NT2/D1 (cell line): ENCODE results near the gene PDE3A.

Source experiments
- DNase-seq: peaks from one replicate; pipeline ENCODE4 v3.0.0-alpha.2; 2011; ENCODE audit warnings: low read depth, low spot score
- H3K27me3 ChIP-seq: 2 replicates; pipeline ENCODE4 v1.6.0; 2011; ENCODE audit warnings: mild to moderate bottlenecking; ENCODE audit not compliant: insufficient read length, insufficient read depth
- H3K36me3 ChIP-seq: 2 replicates; pipeline ENCODE4 v1.6.1; 2011; ENCODE audit warnings: mild to moderate bottlenecking, low read length, mixed read lengths; ENCODE audit not compliant: insufficient read depth, insufficient read length
- H3K4me1 ChIP-seq: 2 replicates; pipeline ENCODE4 v1.5.1; 2011; ENCODE audit not compliant: insufficient read depth, insufficient read length
- H3K4me3 ChIP-seq: 2 replicates; pipeline ENCODE4 v1.5.1; 2011; ENCODE audit warnings: low read depth; ENCODE audit not compliant: insufficient read length
- H3K9ac ChIP-seq: 2 replicates; pipeline ENCODE4 v1.6.0; 2011; ENCODE audit warnings: low read depth; ENCODE audit not compliant: insufficient read length
- H3K9me3 ChIP-seq: 2 replicates; pipeline ENCODE4 v1.5.1; 2011; ENCODE audit warnings: mild to moderate bottlenecking, low read length; ENCODE audit not compliant: insufficient read depth
- SUZ12 ChIP-seq: IDR thresholded peaks from 2 replicates; pipeline ENCODE4 v1.6.1; 2011; ENCODE audit not compliant: insufficient read length, insufficient read depth; ENCODE audit errors: extremely low read depth
- YY1 ChIP-seq: IDR thresholded peaks from 2 replicates; pipeline ENCODE4 v1.6.1; 2011; ENCODE audit not compliant: insufficient read length, insufficient read depth
- ZNF274 ChIP-seq: IDR thresholded peaks from 2 replicates; pipeline ENCODE4 v1.6.1; 2011; ENCODE audit warnings: mild to moderate bottlenecking, low read depth, low read length

PDE3A gene

DNA sequence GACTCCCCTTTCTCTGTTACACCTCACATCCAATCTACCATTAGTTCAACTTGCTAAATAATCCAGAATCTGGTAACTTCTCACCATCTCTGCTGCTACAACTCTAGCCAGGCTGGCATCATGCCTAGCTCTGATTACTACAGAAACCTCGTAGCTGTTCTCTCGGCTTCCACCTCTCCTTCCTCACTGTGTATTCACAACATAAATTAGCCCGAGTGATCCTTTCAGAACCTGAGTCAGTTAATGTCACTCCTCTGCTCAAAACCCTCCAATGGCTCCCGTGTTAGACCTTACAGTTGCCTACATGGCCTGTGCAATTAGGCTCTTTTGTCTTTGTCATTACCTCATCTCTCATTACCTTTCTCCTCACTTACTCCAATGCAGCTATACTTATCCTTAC, 139.4 kb downstream of the PDE3A start:
- DNase-seq, result no peak
- H3K27me3 ChIP-seq, result no peaks in the 10 kb centered on the region
- H3K4me1 ChIP-seq, result no peaks in the 10 kb centered on the region
- no peaks in the 10 kb centered on the region for H3K36me3 ChIP-seq
- H3K9ac ChIP-seq, result no peak overlapping the region
- TF ChIP-seq ZNF274 (no peak), SUZ12 (no peak), YY1 (no peak)
- H3K4me3 ChIP-seq, result no peak overlapping the region
- H3K9me3 ChIP-seq, result no peaks in the 10 kb centered on the region

DNA sequence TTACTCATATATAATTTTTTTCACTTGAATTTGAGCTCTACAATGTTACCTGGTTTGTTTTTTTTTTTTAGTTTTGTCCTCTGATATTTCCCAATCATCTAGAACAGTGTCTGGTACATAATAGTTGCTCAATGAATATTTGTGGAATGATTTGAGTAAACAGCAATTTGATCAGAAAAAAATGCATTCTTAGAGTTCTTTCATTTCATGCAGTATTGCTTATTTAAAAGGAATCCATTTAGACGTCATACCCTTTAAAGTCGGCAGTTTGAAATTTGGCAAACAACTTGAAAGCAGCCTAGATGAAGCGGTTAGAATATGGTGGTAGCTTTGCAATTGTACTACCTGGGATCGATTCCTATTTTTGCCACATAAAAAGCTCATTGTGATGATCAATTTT, 140.0 kb downstream of the PDE3A start:
- Histone ChIP-seq H3K4me3 (no peak overlapping the region), H3K9me3 (no peaks in the 10 kb centered on the region), H3K27me3 (no peaks in the 10 kb centered on the region), H3K4me1 (no peaks in the 10 kb centered on the region), H3K36me3 (no peaks in the 10 kb centered on the region), H3K9ac (no peak overlapping the region)
- TF ChIP-seq YY1 (no peak), SUZ12 (no peak), ZNF274 (no peak)
- DNase-seq, result no peak

DNA sequence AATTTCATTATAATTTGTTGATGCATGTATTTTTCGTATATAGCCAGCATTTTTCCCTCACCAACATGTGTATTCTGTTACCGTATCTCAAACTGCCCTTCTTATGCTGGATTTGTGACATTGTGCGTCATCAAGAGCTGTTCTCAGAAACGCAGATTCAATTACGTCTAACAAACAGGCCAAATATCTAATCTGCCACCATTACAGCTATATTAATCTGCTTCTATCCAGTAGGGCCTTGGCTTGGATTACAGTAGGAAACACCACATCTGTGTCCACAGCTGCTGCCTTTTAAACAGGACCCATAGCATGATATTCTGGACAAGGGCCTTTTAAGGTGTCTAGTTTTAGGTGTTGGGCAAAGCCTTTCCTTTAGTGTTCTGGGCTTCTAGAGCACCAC, 140.6 kb downstream of the PDE3A start:
- Histone ChIP-seq H3K36me3 (no peaks in the 10 kb centered on the region), H3K4me1 (no peaks in the 10 kb centered on the region), H3K4me3 (no peak overlapping the region), H3K9ac (no peak overlapping the region), H3K9me3 (no peaks in the 10 kb centered on the region), H3K27me3 (no peaks in the 10 kb centered on the region)
- TF ChIP-seq YY1 (no peak), ZNF274 (no peak), SUZ12 (no peak)
- DNase-seq, result no peak

DNA sequence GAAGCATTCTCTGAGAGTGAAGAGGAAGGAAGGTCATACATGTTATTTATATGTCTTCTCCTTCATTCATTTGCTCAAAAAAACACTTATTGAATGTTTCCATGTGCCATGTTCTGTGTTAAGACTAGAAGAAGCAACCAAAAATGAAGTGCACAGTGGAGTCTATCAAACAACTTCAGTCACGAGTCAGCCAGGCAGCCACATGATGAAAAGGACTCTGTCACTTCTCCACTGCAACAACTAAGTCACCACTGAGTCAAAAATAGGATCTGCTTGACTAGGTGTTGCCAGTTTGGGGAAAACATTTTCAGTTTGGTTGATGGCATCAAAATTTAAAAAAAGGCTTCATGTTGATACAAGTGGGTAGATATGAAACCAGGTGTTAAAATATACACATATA, 142.5 kb downstream of the PDE3A start:
- Histone ChIP-seq H3K9ac (no peak overlapping the region), H3K9me3 (no peaks in the 10 kb centered on the region), H3K27me3 (no peaks in the 10 kb centered on the region), H3K4me3 (no peak overlapping the region), H3K4me1 (no peaks in the 10 kb centered on the region), H3K36me3 (no peaks in the 10 kb centered on the region)
- TF ChIP-seq SUZ12 (no peak), YY1 (no peak)
- no peak for DNase-seq

DNA sequence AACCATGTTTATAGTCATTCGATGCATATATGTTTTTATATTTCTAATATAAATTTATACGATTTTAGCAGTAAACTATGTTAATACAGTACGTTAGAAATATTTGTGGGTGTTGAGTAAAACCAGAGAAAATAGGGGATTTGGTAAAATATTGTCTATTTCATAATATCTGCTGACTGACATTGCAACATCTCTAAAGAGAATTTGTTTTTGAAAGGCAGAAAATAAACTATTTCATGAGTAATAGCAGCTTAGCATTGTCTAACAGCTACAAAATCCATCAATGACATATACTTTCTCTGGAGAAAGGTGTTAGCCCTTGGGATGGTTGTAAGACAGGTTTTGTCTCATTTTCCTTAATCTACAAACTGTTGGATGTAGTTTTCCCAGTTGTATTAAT, 144.9 kb downstream of the PDE3A start:
- Histone ChIP-seq H3K9me3 (no peaks in the 10 kb centered on the region), H3K27me3 (no peaks in the 10 kb centered on the region), H3K4me1 (no peaks in the 10 kb centered on the region), H3K4me3 (no peak overlapping the region), H3K36me3 (no peaks in the 10 kb centered on the region), H3K9ac (no peak overlapping the region)
- TF ChIP-seq SUZ12, result no peak
- no peak for TF ChIP-seq YY1
- TF ChIP-seq ZNF274, result no peak
- no peak for DNase-seq

DNA sequence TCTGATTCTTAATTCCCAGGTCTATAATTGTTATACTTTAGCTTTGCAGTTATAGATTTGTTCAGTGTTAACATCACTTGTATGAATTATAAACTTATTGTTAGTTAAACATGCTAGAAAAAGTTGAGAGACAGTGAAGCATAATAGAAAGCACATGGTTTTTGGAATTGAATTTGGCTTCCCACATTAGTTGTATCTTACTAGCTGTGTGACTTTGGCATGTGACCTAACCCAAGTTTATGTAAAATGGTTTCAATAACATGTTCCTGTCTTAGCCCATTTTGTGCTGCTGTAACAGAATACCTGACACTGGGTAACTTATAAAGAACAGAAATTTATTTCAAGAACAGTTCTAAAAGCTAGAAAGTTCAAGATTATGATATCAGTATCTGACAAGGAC, 146.3 kb downstream of the PDE3A start:
- Histone ChIP-seq H3K27me3 (no peaks in the 10 kb centered on the region), H3K9ac (no peak overlapping the region), H3K36me3 (no peaks in the 10 kb centered on the region), H3K4me3 (no peak overlapping the region), H3K9me3 (0 out of 2 replicates have a peak, but pooled peaks cover under 1% of the 10 kb centered on the region), H3K4me1 (no peaks in the 10 kb centered on the region)
- TF ChIP-seq ZNF274 (no peak), YY1 (no peak), SUZ12 (no peak)
- DNase-seq, result no peak

DNA sequence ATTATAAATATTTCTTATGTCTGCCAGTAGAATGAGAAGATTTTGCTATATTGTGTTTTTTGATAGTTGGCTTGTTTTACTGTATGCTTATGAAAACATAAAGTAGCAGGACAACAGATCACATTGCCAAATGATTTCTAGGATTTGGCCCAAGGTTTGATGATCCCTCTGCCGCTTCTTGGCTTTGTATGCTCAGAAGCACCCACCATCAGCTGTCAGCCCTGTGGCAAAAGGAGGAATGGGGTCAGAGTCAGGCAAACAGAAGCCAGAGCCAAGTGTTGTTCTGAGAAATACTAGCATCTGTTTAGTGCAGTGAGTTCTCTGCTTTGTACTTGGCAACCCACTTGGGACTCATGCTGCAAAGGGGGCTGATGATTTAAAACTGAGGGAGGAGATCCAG, 152.2 kb downstream of the PDE3A start:
- TF ChIP-seq SUZ12 (no peak), YY1 (no peak), ZNF274 (no peak)
- 0 out of 2 replicates have a peak, but pooled peaks cover 3% of the 10 kb centered on the region for H3K9me3 ChIP-seq
- no peaks in the 10 kb centered on the region for H3K4me1 ChIP-seq
- no peaks in the 10 kb centered on the region for H3K36me3 ChIP-seq
- no peaks in the 10 kb centered on the region for H3K27me3 ChIP-seq
- no peak for DNase-seq
- no peak overlapping the region for H3K9ac ChIP-seq
- no peak overlapping the region for H3K4me3 ChIP-seq

DNA sequence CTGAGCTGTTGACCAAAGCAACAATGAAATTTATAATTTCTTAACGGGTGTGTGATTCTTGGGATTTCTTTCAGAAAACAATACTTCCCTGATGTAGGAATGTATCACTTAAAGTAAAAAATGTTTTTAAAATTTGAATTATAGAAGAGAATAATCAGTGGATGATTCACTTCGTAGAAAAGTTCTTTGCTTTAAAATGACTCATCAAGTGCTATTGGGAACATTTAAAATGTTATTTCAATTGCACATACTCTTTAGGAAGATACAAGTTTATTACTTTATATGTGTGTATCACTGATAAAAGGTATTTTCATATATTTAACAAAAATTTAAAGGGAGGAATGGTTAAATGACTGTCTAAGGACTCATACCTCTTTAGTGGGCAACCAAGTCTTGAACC, 155.3 kb downstream of the PDE3A start:
- Histone ChIP-seq H3K4me3 (no peak overlapping the region), H3K36me3 (no peaks in the 10 kb centered on the region), H3K4me1 (no peaks in the 10 kb centered on the region), H3K9ac (no peak overlapping the region), H3K27me3 (no peaks in the 10 kb centered on the region), H3K9me3 (0 out of 2 replicates have a peak, but pooled peaks cover 3% of the 10 kb centered on the region)
- DNase-seq, result no peak
- no peak for TF ChIP-seq ZNF274
- no peak for TF ChIP-seq SUZ12
- no peak for TF ChIP-seq YY1
